KMS-11 (cell line): ENCODE measurements around the gene C12orf42.

ENCODE experiments used
- H2AFZ ChIP-seq: fragments of 200-600 bp; sonication (generic); 2 replicates; pipeline ENCODE4 v1.6.1; 2016; ENCODE audit warnings: antibody characterized with exemption, mixed run types, low read depth
- H3K27ac ChIP-seq: fragments of 200-600 bp; sonication (generic); 2 replicates; pipeline ENCODE4 v1.6.1; 2016; ENCODE audit warnings: mild to moderate bottlenecking, mixed run types
- H3K27me3 ChIP-seq: fragments of 200-600 bp; sonication (generic); 2 replicates; pipeline ENCODE4 v1.6.1; 2017; ENCODE audit warnings: mild to moderate bottlenecking, low read depth, mixed run types, moderate library complexity; ENCODE audit not compliant: insufficient read depth
- H3K36me3 ChIP-seq: fragments of 200-600 bp; sonication (generic); 2 replicates; pipeline ENCODE4 v1.6.1; 2017; ENCODE audit warnings: mild to moderate bottlenecking, mixed run types; ENCODE audit not compliant: insufficient read depth
- H3K4me1 ChIP-seq: fragments of 200-600 bp; sonication (generic); 2 replicates; pipeline ENCODE4 v1.6.1; 2016; ENCODE audit warnings: mild to moderate bottlenecking, low read depth, mixed run types; ENCODE audit not compliant: poor library complexity, severe bottlenecking
- H3K4me2 ChIP-seq: fragments of 200-600 bp; sonication (generic); 2 replicates; pipeline ENCODE4 v1.7.0; 2016; ENCODE audit warnings: mild to moderate bottlenecking, mixed run types
- H3K4me3 ChIP-seq: fragments of 200-600 bp; sonication (generic); IDR thresholded peaks from 2 replicates; pipeline ENCODE4 v1.6.1; 2017; ENCODE audit warnings: low read depth, low read length, mixed read lengths; ENCODE audit not compliant: insufficient read depth
- H3K79me2 ChIP-seq: fragments of 200-600 bp; sonication (generic); 2 replicates; pipeline ENCODE4 v1.6.1; 2016; ENCODE audit warnings: low read depth, mixed run types; ENCODE audit not compliant: insufficient read depth
- H3K9ac ChIP-seq: fragments of 200-600 bp; sonication (generic); 2 replicates; pipeline ENCODE4 v1.6.1; 2016; ENCODE audit warnings: mild to moderate bottlenecking, mixed run types
- H4K20me1 ChIP-seq: fragments of 200-600 bp; sonication (generic); 2 replicates; pipeline ENCODE4 v1.6.1; 2016; ENCODE audit warnings: mild to moderate bottlenecking, mixed run types; ENCODE audit not compliant: insufficient read depth
- TF ChIP-seq, protein P1 (sequence below): fragments of 200-600 bp; sonication (generic); conservative IDR thresholded peaks from 2 replicates; pipeline ENCODE4 v1.6.1; 2017; ENCODE audit warnings: low read depth, mild to moderate bottlenecking, antibody characterized with exemption, low read length, moderate library complexity, mixed read lengths

Gene C12orf42

GRCh38 chr12:103462675-103463074 lies 33.1 kb downstream of the C12orf42 start:
- H3K4me1 ChIP-seq, result no peaks in the 10 kb centered on the region
- no peak overlapping the region for H3K4me2 ChIP-seq
- H3K36me3 ChIP-seq, result no peaks in the 10 kb centered on the region
- H3K9ac ChIP-seq, result no peak overlapping the region
- TF ChIP-seq, protein P1, sequence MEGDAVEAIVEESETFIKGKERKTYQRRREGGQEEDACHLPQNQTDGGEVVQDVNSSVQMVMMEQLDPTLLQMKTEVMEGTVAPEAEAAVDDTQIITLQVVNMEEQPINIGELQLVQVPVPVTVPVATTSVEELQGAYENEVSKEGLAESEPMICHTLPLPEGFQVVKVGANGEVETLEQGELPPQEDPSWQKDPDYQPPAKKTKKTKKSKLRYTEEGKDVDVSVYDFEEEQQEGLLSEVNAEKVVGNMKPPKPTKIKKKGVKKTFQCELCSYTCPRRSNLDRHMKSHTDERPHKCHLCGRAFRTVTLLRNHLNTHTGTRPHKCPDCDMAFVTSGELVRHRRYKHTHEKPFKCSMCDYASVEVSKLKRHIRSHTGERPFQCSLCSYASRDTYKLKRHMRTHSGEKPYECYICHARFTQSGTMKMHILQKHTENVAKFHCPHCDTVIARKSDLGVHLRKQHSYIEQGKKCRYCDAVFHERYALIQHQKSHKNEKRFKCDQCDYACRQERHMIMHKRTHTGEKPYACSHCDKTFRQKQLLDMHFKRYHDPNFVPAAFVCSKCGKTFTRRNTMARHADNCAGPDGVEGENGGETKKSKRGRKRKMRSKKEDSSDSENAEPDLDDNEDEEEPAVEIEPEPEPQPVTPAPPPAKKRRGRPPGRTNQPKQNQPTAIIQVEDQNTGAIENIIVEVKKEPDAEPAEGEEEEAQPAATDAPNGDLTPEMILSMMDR, result no peak
- H3K27ac ChIP-seq, result no peak overlapping the region
- H4K20me1 ChIP-seq, result no peaks in the 10 kb centered on the region
- no peaks in the 10 kb centered on the region for H3K27me3 ChIP-seq
- no peak overlapping the region for H3K4me3 ChIP-seq
- H3K79me2 ChIP-seq, result no peaks in the 10 kb centered on the region
- no peak overlapping the region for H2AFZ ChIP-seq

GRCh38 chr12:103457471-103457870 lies 38.3 kb downstream of the C12orf42 start:
- H3K4me1 ChIP-seq, result no peaks in the 10 kb centered on the region
- no peaks in the 10 kb centered on the region for H3K79me2 ChIP-seq
- no peak overlapping the region for H3K9ac ChIP-seq
- no peak overlapping the region for H3K4me2 ChIP-seq
- TF ChIP-seq, protein P1, result no peak
- H3K27me3 ChIP-seq, result no peaks in the 10 kb centered on the region
- no peaks in the 10 kb centered on the region for H4K20me1 ChIP-seq
- no peak overlapping the region for H2AFZ ChIP-seq
- H3K27ac ChIP-seq, result no peak overlapping the region
- H3K36me3 ChIP-seq, result no peaks in the 10 kb centered on the region
- no peak overlapping the region for H3K4me3 ChIP-seq

- H2AFZ ChIP-seq, result no peak overlapping the region
Observed at GRCh38 chr12:103456006-103456405, 39.8 kb downstream of the C12orf42 start.

DNA sequence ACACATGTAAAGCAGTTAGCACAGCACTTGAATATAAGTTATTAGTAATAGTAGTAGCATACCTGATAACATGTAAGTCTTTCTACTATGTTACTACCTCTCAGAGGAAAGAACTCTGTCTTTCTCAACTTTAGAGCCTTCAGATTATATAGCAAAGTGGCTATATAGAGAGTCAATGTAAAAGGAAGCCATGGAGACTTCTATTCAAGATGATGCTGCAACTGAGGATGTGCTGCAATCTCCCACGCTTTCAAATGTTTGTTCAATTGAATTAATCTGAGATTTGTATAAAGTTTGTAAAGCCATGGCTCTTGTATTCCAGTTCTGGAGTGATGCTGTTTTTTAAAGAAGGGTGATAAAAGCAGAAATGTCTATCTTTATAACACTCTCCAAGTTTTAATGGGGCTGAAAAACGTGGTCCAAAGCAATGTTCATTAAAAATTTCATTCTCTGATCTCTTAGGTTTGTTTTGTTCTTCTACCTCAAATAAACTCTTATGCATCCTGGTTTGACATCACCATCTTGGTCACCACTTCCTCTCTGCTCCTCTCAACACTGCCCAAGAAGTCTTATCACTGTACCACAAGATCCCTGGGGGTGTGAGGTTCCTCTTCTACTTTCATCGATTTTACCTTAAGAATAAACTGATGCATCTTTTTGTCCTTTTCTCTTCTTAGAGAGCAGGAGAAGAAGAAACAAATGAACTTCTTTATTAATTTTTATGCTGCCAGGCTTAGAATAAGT lies 40.6 kb downstream of the C12orf42 start:
- no peaks in the 10 kb centered on the region for H3K36me3 ChIP-seq
- no peaks in the 10 kb centered on the region for H4K20me1 ChIP-seq
- H2AFZ ChIP-seq, result no peak overlapping the region
- H3K4me2 ChIP-seq, result no peak overlapping the region
- H3K9ac ChIP-seq, result no peak overlapping the region
- TF ChIP-seq, protein P1, result no peak
- no peaks in the 10 kb centered on the region for H3K27me3 ChIP-seq
- no peaks in the 10 kb centered on the region for H3K79me2 ChIP-seq
- H3K27ac ChIP-seq, result no peak overlapping the region
- H3K4me3 ChIP-seq, result no peak overlapping the region
- no peaks in the 10 kb centered on the region for H3K4me1 ChIP-seq

More at GRCh38 chr12:103456006-103456405, 39.8 kb downstream of the C12orf42 start:
- H4K20me1 ChIP-seq, result no peaks in the 10 kb centered on the region
- H3K4me2 ChIP-seq, result no peak overlapping the region
- no peak overlapping the region for H3K4me3 ChIP-seq
- no peaks in the 10 kb centered on the region for H3K79me2 ChIP-seq
- no peaks in the 10 kb centered on the region for H3K4me1 ChIP-seq
- TF ChIP-seq, protein P1, result no peak
- H3K9ac ChIP-seq, result no peak overlapping the region
- no peaks in the 10 kb centered on the region for H3K27me3 ChIP-seq
- no peaks in the 10 kb centered on the region for H3K36me3 ChIP-seq
- H3K27ac ChIP-seq, result no peak overlapping the region
